CD4-positive, alpha-beta T cell treated with Interleukin-4 for 1 hour (primary cell): ENCODE measurements around the gene KAT8.
"Not testable (repeated sequence)": the region's sequence is repeated elsewhere in the genome, so short reads cannot be mapped to it uniquely, and the experiment has no call there.

Experiments
- DNase-seq, 2 donors: peaks; one replicate each; pipeline ENCODE4 v3.0.0-alpha.2; 2020 to 2022

KAT8 gene

DNA sequence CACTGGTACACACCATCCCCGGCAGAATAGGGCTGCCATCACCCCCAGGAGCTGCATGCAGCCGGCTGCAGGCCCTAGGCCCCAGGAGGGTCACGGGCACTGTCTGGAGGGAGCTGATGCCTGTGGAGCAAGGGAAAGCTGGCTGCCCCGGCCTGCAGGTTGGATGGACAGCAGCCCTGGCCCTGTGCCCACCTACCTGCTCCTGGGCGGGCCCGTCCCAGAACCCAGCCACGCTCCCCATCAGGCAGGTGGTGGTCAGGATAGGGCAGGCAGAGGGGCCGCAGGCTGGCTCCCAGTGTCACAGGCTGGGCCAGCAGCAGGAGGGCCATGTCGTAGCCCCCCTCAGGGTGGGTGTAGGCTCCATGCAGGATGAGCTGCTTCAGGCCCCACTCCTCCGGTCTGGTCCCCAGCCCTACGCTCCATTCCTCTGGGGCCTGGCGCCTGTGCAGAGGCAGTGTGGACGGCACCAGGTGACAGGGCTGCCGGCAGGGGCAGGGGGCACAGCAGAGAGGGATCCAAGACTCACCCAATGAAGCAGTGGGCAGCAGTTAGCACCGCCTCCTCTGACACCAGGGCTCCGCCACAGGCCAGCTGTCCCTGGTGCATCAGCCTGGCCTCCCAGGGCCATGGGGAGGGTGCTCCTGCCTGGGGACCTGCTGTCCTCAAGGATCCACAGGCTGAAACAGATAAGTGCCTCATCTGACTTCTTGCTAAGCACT lies 32.7 kb upstream of the KAT8 start:
- DNase-seq, result no peak

DNA sequence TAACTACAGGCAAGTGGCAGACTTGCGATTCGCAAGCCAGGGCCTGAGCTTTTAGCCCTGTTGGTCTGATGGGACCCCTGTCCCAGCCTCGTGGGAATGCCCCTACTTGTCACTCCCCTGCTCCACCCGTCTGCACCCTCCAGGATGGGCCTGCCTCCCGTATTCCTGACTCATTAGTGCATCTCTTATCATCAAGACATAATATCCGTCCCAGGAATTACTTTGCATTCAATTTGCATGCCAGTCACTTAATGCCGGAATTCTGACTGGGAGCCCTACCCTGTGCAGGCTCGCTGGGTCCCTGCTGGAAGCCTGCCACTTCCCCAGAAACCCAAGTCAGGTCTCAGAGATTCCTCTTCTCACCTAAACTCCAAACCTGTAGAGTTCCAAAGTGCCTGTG lies 32.1 kb upstream of the KAT8 start:
- no peak for DNase-seq

DNA sequence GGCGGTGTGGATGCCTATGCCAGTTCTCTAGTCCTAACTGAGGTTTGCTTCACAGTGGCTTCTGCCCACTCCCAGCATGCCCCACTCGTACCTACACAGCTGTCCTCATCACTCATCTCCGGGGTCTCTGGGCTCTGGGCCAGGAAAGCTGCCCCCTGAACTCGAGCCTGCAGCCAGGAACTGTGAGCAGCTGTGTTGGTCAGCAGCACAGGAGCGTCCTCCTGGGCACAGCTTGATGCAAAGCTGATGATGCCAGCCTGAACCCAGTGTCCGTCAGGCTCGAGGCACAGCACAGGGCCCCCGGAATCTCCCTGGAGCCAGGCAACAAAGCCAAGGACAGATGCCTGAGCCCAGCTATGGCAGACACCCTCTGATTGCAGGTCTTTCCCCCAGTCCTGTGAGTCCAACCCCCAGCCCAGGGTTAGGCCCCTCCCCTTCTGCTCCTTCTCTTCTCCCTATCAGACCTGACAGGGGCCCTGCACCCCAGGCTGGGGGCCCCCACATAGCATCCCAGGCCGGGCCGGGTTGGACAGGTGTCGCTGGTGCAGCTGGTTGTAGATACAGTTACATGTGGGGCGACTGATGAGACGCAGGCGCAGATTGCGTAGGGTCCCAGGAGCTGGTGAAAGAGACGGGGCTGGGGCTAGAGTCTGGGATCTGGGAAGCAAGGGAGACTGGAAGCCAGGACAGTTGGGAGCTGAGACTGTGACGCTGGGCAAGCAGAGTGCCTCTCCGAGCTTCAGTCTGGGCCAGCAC lies 31.4 kb upstream of the KAT8 start:
- no peak for DNase-seq

DNA sequence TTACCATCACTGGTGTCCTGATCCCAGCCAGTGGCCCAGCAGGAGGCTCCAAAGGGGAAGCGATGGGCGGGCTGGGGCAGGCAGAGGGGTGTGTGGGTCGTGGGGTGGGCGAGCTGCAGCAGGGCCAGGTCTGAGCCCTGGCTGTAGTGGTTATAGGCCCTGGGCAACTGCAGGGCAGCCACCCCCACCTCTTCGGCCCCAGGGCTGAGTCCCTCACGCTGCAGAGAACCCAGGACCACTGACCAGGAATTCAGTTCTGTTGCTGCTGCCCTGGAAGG lies 30.9 kb upstream of the KAT8 start:
- DNase-seq, result no peak

DNA sequence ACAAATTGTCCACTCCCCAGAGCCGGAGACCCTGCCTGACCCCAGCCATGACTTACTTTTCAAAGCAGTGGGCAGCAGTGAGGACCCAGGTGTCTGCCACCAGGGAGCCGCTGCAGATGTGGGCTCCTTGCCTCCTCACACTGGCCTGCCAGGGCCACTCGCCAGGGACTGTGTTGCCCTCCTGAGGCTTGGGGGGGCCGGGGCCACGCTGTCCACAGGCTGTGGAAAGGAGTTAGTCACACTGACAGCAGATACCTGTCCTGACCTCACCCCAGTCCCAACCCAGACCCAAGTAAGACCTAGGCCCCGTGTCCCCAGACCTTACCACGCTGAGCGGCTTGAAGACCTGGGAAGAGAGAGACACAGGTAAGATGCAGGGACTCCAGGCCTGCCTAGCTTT lies 30.0 kb upstream of the KAT8 start:
- no peak for DNase-seq

DNA sequence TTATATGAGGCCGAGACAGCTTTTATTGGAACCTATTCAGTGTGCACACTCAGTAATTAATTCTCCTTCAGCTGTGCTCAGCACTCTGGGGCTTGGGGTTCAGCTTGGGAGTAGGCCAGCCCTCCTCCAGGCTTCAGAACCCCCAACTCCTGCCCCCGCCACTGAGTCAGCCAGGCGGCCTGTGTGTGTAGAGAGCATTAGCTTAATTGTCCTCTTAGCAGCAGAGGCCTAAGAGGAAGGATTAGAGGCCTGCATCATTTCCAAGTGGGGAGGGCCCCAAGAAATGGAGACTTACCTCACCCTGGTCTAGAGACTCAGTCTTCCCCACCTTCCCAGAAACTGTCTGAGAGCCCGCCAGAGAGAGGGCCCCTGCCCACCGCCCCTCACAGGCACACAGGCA lies 29.5 kb upstream of the KAT8 start:
- DNase-seq, result no peak

DNA sequence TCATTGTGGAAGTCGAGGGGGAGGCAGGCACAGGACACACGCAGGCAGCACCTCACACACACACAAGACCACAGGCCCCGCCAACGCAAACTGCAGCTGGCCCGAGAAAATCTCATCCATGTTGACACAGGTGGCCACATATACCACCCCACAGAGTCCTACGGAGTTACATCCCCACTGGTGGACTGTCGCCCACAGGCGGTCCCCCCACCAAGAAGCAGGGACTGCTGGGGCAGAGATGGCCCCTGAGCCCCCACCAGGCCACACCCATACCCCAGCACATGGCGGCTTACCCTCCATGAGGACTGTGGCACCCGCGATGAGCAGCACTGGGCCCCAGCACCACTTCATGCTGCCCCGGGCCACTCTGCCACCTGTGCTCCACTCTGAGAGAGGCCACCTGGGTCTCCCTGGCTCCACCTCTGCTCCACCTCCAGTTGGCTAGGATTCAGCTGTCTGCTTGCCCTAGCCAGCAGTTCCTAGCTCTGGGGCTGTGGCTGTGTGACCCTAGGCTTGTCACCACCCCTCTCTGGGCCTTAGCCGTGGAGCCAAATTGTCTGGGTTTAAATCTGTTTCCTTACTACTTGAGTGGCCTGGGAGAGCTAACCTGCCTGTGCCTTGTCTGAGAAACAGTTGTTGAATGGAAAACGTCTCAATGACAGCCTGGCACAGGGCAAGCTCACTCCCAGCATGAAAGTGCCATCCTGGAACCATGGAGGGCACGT lies 28.8 kb upstream of the KAT8 start, which contains the start of gene PRSS53:
Gene PRSS53 (minus strand): TSS at position 485 of the 725 bp plus-strand sequence. CDS start 134 bp downstream, at position 351.
- DNase-seq, result no peak

DNA sequence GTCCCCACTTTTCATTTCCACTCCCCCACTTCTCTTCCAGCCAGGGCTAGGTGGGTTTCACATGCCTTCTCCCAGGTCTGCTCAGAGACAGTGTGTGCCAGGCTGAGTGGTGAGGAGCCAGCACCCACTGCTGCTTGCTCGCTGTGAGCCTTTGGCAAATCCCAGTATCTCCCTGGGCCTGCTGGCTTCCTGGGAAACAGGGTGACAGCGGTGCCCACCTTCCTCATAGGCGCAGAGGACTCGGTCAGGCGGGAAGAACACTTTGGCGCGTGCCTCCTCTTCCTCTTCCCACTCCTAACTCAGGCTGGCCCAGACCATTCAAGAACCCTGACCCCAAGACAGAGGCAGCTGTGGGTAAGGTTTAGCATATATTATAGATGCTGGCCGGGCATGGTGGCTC lies 28.3 kb upstream of the KAT8 start:
- DNase-seq, result no peak

DNA sequence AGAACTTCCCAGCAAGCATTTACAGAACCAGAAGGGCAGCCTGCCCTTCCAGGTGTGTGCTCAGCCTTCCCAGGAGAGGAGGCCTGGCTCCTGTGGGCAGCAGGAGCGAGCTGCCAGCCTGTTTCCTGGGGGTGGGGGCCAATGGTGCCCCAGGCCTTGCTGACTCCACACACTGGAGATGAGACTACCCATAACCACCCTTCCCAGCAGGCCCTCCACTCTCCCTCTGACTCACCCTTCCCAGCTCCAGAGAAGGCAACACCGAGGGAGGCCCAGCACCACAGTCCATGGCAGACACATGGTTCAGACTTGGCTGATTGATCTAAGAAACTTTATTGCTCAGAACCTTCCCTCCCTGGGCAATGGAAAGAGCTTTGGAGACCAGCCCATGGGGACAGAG lies 26.9 kb upstream of the KAT8 start:
- DNase-seq, result no peak

DNA sequence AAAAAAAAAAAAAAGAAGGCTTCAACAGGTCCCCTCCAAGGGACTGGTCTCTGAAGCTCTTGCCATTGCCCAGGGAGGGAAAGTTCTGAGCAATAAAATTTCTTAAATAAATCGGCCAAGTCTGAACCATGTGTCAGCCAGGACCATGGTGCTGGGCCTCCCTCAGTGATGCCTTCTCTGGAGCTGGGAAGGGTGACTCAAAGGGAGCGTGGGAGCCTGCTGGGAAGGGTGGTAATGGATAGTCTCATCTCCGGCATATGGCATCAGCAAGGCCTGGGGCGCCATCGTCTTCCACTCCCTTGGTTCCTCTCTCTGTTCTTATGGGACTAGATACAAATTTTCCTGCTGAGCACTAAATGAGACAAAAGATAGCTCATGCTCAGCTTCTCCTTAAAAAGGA lies 25.1 kb upstream of the KAT8 start:
- no peak for DNase-seq

DNA sequence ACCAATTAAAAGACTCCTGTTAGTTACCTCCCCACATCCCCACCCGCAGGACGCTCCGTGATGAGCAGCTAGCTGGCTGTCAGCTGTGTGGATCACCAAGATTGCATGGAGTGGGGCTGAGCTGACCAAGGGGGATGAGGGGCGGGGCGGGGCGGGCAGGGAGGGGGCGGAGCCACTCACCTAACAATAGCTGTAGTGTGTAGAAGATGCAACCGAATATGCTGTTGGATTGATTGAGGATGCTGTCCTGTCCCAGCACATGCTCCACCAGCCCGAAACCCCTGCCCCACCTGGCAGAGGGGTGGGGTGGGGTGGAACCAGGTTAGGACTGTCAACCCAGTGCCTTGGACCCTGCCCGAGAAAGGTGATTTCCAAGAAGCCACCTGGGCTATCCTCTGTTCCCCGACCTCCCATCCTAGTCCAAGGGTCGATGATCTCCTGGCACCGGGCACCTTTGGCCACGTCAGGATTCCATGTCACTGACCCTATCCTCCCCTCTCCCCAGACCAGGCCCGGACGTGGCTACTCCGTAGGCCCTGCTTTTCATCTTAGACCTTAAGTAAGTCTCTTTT lies 24.2 kb upstream of the KAT8 start:
- no peak for DNase-seq

DNA sequence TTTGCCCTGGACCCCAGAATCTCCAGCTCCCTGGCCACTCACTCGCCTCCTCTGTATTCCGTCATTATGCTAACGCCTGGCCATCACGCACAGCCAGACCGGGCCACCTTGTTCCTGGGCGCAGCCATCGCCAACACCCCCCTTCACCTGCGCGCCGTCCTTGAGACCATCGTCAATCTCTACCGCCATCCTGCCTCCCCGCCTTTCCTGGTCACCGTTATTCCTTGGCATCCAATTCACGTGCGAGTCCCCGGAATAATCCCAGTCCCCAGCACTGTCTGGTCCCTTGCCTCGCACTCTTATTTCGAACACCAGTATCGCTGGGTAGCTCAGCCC lies 23.4 kb upstream of the KAT8 start:
- no peak for DNase-seq

DNA sequence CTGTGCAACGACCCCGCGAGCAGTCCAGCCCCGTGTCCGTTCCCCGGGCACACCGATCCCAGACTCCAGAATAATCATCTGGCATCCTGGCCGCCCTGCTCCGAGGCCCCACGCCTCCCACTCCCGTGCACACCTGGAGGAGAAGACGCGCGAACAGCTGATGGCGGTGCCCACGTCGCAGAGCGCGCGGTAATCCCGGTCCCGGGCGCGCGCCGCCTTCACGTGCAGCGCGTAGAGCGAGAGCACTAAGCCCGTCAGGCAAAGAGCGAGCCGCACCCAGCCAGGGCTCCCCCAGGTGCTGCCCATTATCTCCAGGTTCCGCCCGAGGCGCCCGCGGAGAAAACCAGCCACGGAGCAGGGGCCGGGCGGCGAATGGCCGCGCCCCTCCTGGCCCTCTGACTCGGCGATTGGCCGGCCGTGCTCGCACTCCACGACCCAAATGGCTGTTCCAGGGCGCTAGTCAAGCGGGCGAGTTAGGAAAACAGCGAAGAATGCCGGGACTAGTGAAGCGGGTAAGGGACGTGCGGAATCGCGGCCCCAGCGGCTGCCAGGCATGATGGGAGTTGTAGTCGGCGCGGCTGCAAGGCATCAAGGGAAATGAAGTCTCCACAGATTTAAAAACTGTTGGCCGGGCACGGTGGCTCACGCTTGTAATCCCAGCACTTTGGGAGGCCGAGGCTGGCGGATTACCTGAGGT lies 22.9 kb upstream of the KAT8 start, which contains the start of gene VKORC1:
Gene VKORC1 (minus strand): TSS at position 374 of the 697 bp plus-strand sequence. CDS start 68 bp downstream, at position 306.
- DNase-seq, result peak; percentile 89 to 91

DNA sequence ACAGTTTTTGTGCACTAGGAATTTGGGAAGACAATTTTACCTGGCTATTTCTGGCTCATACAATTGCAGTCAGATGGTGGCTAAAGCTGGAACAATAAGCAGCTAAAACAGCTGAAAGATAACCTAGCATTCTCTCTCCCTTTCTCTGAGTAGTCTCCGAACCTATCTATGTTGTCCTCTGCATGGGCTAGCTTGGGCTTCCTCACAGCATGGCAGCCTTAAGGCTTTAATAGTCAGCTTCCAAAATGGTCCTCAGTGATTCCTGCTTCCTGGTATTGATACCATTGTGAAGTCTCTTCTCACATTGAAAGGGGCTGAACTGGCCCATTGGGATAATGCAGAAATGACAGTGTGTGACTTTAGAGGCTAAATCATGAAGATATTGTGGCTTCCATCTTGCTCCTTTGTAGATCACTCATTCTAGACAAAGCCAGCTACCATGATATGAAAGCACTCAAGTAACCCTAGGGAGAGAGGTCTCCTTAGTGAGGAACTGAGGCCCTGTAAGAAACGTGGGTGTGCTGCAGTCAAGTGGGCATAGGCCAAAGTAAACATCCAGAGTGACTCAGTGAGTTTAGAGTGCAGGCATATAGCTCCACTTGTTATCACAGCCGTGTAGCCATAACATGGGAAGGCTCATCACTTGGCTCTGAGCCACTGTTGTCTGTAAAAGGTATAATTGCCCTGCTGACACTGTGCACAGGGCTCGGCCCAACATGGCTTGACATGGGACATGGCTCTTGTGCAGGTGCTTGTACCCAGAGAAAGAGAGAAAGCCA lies 17.4 kb upstream of the KAT8 start:
- no peak for DNase-seq

DNA sequence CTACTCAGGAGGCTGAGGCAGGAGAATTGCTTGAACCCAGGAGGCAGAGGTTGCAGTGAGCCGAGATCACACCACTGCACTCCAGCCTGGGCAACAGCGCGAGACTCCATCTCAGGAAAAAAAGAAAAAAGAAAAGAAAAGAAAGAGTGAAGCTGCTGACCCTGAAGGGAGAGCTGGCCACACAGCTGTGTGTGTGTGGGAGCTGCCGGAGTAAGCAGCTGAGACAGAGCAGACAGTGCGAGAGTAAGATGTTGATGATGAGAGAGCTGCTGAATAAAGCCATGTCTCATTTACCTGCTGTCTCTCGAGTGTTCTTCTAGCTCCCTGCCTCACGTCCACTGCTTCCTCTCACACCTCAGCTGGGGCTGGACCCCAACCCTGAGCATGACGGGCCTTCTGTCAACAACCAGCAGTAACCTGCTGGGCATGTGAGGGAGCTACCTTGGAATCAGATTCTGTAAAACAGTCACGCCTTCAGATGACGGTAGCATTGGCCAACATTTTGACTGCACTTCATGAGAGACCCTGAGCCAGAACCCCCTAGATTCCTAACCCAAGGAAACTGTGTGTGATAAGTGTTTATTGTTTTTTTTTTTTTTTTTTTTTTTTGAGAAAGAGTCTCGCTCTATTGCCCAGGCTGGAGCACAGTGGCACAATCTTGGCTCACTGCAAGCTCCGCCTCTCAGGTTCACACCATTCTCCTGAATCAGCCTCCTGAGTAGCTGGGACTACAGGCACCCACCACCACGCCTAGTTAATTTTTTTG lies 16.4 kb upstream of the KAT8 start:
- not testable (repeated sequence) for DNase-seq

DNA sequence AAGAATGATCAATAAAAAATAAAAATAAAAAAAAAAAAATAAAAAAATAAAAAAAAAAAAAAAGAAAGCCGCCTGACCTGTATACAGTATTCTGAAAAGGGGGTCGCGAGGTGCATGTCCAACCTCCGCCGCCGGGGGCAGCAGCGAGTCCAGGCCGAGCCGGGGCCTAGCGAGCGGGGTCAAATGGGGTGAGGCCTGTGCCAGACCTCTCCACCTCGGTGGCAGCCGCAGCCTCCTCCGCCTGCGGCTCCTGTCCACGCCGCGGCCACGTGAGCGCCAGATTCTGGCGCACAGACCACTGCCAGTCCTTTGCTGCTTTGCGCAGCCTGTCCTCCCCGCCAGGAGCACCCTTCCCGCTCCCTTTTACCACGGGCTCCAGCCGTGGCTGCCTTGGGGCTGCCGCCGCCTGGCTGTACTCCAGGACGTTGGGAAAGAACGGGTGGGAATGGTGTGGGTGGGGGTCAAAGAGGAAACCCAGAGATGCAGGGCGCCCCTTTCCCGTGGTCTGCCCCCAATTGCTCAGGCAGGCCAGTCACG lies 11.7 kb upstream of the KAT8 start:
- peak; percentile 84 to 85 for DNase-seq

DNA sequence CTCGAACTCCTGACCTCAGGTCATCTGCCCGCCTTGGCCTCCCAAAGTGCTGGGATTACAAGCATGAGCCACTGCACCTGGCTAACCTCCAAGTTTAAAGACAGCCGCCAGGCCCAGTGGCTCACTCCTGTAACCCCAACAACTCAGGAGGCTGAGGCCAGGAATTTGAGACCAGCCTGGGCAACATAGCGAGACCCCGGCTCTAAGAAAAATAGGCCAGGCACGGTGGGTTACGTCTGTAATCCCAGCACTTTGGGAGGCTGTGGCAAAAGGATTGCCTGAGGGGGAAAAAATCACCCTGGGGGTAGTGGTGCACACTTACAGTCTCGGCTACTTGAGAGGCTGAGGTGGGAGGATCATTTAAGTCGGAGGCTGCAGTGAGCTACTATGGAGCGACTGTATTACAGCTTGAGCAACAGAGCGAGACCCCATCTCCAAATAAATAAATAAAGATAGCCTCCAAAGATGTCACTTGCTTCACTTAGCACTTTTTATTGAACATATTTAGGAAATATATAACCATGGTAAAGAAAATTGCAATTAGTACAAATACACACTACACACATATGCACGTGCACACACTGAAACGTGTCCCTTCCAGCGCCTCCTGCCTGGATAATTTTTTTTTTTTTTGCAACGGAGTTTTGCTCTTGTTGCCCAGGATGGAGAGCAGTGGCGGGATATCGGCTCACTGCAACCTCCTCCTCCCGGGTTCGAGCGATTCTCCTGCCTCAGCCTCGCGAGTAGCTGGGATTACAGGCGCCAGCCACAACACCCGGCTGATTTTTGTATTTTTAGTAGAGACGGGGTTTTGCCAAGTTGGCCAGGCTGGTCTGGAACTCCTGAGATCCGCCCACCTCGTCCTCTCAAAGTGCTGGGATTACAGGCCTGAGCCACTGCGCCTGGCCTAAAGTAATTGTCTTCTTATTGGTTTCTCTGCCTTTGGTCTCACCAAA lies 10.7 kb upstream of the KAT8 start:
- DNase-seq, result no peak

DNA sequence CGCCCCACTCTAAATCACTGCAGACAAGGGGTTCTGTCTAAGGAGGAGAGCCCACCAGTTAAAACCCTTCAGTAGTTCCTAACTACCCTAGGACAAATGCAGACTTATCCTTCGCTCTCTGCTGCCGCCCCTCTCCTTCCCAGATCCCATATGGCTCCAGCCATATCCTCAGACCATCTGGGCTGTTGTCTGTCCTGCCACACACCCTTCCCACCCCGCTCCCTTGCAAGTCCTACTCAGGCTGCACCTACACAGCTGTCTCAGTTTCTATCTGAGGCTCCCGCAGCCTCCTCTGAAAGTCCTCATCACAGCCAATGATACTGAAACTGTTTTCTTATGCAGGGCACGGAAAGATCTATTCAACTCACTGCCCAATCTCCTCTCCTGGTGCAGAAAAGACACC lies 10.0 kb upstream of the KAT8 start:
- DNase-seq, result no peak

DNA sequence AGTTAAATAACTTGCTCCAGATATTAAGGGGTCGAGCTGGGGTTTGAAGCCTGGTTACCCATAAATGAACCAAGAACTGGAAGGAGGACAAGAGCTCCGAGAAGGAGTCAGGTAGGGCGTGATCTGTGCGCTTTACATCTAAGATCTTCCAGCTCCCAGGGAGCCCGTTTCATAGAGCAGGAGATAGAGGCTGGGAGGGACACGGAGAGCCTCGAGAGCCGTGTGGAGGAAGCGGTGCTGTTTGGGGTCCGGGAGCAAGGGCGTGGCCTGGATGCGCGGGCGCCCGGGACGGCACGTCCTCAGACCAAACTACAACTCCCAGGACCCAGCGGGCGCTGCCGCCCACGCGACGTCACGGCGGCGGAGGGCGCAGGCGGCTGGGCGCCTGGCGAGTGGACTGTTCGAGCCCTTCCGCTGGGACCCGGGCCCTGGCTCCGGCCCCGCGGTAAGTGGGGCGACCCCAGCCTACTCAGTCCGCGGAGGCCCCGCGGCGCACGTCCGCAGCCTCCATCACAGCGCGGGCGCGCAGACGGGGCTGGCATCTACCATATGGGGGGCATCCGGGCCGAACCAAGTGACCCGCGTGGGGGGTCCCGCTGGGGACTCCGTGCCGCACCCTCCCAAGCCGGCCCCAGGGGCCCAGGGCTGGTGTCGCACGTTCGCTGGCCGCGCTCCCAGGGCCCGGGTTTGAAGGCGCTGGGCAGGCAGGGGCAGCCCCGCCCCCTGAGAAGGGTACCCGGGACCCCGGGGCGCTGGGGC lies 9.2 kb upstream of the KAT8 start, which contains the start of gene BCKDK:
Gene BCKDK (plus strand): TSS at position 352 of the 759 bp plus-strand sequence. CDS start 838 bp downstream, outside the sequence.
- peak; percentile 56 to 65 for DNase-seq
